Measurements from ENCODE around the gene ACBD6.

Gene ACBD6

GRCh38 chr1:180271272-180272255 lies 230.8 kb downstream of the ACBD6 start:
- Histone ChIP-seq H3K36me3 (ENCODE audit: insufficient read depth, low read length) (peaks cover 17% of the 10 kb centered on the region; the same call in 1 of the 2 replicates), H3K27me3 (ENCODE audit: insufficient read depth, low read length) (no peaks in the 10 kb centered on the region), H3K4me3 (ENCODE audit: low read depth, low read length) (no peak overlapping the region), H2AFZ (ENCODE audit: low read length, unreplicated experiment) (no peak overlapping the region), H3K27ac (ENCODE audit: low read depth, low read length) (no peak overlapping the region), H3K79me2 (ENCODE audit: control insufficient read depth, insufficient read depth, low read length, unreplicated experiment) (no peaks in the 10 kb centered on the region), H3K4me1 (ENCODE audit: control insufficient read depth, insufficient read depth, low read length, unreplicated experiment) (no peaks in the 10 kb centered on the region)

DNA sequence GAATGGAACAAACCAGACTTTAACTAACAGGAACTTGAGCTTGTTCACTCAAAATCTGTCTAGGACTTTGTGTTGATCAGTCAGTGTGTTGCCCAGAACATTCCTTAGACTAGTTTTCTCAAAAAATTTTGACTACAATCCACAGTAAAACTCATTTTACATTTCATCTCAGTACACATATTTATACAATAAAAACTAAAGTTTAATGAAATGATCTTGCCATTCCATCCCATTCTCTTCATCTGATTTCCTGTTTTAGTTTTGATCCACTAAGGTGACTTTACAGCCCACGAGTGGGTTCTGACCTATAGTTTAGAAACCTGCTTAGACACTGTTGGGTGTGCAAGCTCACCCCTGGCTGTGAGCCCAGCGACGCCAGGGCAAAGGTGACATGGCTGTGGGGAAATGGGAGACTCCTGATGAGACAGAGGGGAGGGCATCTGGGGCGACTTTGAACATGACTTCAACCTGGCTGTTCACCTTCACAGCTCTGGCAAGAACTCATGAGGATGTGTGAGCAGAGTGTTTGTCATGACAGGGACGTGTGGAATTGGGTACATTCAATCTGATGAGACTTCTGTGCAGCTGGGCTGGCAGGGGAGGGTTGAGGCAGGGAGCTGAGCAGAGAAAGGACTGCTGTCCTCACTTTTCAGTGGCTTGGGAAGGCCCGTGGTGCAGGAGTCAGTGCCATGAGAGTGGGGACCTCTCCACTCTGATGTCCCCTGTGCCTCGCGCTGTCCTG lies 231.7 kb downstream of the ACBD6 start:
- Histone ChIP-seq H3K4me3 (ENCODE audit: low read depth, low read length) (no peak overlapping the region), H3K36me3 (ENCODE audit: insufficient read depth, low read length) (peaks cover 17% of the 10 kb centered on the region; the same call in 1 of the 2 replicates), H3K4me1 (ENCODE audit: control insufficient read depth, insufficient read depth, low read length, unreplicated experiment) (no peaks in the 10 kb centered on the region), H2AFZ (ENCODE audit: low read length, unreplicated experiment) (no peak overlapping the region), H3K79me2 (ENCODE audit: control insufficient read depth, insufficient read depth, low read length, unreplicated experiment) (no peaks in the 10 kb centered on the region), H3K27ac (ENCODE audit: low read depth, low read length) (no peak overlapping the region), H3K27me3 (ENCODE audit: insufficient read depth, low read length) (no peaks in the 10 kb centered on the region)

DNA sequence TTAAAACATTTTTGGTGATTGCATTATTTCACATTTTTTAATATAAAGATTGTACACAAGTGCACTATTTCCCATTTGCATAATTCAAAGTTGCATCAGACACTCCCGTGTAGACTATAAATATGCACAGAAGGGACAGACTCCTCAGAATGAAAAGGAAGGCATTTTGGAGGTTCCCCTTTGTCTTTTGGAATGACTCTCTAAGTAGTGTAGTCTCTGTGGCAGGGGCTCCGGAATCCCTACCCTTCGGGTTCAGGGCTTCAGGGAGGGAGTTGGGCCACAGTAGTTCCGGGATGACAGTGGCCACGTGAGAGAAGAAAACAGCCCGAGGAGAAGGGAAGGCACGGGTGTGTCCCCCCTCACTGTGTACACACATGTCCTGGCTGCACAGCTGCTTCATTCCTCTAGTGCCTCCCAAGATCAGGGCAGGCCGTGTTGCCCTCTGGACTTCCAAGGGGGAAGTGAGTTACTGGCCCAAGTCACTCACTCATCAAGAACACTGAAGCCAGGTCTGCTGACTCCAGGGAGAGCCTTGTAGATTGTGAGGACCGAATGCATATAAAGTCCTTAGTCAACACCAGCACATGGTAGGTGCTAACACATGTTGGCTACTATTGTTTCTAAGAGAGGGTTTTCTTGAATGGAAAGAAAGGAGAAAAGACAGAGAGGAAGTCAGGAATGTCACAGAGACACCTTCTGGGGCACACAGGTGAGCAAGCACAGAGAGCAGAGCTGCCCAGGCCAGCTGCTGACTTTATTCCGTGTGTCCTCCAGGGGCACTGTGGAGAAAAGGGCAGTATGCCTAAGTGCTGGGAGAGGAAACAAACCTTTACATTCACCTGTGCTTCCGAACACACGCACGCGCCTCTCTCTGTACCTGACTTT lies 232.5 kb downstream of the ACBD6 start:
- H3K4me1 ChIP-seq (ENCODE audit: control insufficient read depth, insufficient read depth, low read length, unreplicated experiment): no peaks in the 10 kb centered on the region
- H3K36me3 ChIP-seq (ENCODE audit: insufficient read depth, low read length): peaks cover 11% of the 10 kb centered on the region; the same call in 1 of the 2 replicates
- H3K4me3 ChIP-seq (ENCODE audit: low read depth, low read length): no peak overlapping the region
- no peaks in the 10 kb centered on the region for H3K79me2 ChIP-seq (ENCODE audit: control insufficient read depth, insufficient read depth, low read length, unreplicated experiment)
- no peak overlapping the region for H3K27ac ChIP-seq (ENCODE audit: low read depth, low read length)
- no peak overlapping the region for H2AFZ ChIP-seq (ENCODE audit: low read length, unreplicated experiment)
- peaks cover 2% of the 10 kb centered on the region; the same call in 1 of the 2 replicates for H3K27me3 ChIP-seq (ENCODE audit: insufficient read depth, low read length)

DNA sequence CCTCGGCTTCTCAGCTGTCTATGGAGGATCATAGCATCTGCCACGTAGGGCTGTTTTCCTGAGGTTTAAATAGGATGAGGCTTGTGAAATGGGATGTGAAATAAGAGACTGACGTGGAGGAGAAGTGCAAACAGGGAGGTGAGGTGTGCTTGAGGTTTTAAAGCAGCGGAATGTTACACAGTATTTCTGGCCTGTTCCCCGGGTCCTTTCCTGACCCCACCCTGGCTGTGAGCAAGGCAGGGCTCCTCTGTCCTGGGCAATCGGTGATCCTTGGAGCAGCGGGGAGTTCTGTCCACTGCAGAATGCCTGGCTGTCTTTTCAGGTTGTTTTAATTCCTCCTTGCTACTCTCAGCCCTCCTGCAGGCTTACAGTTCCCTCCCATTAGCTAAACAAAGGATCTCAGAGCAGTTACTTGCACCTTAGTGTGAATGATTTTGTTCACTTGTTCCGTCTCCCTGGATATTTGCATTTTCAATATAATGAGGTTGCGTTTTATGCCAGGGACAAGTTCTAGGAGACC lies 233.8 kb downstream of the ACBD6 start:
- no peak overlapping the region for H3K4me3 ChIP-seq (ENCODE audit: low read depth, low read length)
- no peaks in the 10 kb centered on the region; the same call in 1 of the 2 replicates for H3K36me3 ChIP-seq (ENCODE audit: insufficient read depth, low read length)
- peaks cover 9% of the 10 kb centered on the region for H3K27me3 ChIP-seq (ENCODE audit: insufficient read depth, low read length)
- no peak overlapping the region for H3K27ac ChIP-seq (ENCODE audit: low read depth, low read length)
- H3K4me1 ChIP-seq (ENCODE audit: control insufficient read depth, insufficient read depth, low read length, unreplicated experiment): no peaks in the 10 kb centered on the region
- H3K79me2 ChIP-seq (ENCODE audit: control insufficient read depth, insufficient read depth, low read length, unreplicated experiment): no peaks in the 10 kb centered on the region
- no peak overlapping the region for H2AFZ ChIP-seq (ENCODE audit: low read length, unreplicated experiment)

- Histone ChIP-seq H3K27ac (ENCODE audit: low read depth, low read length) (no peak overlapping the region), H3K4me3 (ENCODE audit: low read depth, low read length) (no peak overlapping the region), H3K4me1 (ENCODE audit: control insufficient read depth, insufficient read depth, low read length, unreplicated experiment) (peaks cover under 1% of the 10 kb centered on the region)
Observed at GRCh38 chr1:180267761-180268555, 234.4 kb downstream of the ACBD6 start.

GRCh38 chr1:180267211-180267561 lies 235.2 kb downstream of the ACBD6 start:
- Histone ChIP-seq H2AFZ (ENCODE audit: low read length, unreplicated experiment) (no peak overlapping the region), H3K79me2 (ENCODE audit: control insufficient read depth, insufficient read depth, low read length, unreplicated experiment) (no peaks in the 10 kb centered on the region), H3K4me1 (ENCODE audit: control insufficient read depth, insufficient read depth, low read length, unreplicated experiment) (peaks cover 8% of the 10 kb centered on the region), H3K36me3 (ENCODE audit: insufficient read depth, low read length) (no peaks in the 10 kb centered on the region), H3K27ac (ENCODE audit: low read depth, low read length) (no peak overlapping the region), H3K27me3 (ENCODE audit: insufficient read depth, low read length) (peaks cover 11% of the 10 kb centered on the region), H3K4me3 (ENCODE audit: low read depth, low read length) (no peak overlapping the region)

More at GRCh38 chr1:180267761-180268555, 234.4 kb downstream of the ACBD6 start:
- Histone ChIP-seq H3K36me3 (ENCODE audit: insufficient read depth, low read length) (no peaks in the 10 kb centered on the region), H3K79me2 (ENCODE audit: control insufficient read depth, insufficient read depth, low read length, unreplicated experiment) (no peaks in the 10 kb centered on the region), H3K27me3 (ENCODE audit: insufficient read depth, low read length) (peaks cover 9% of the 10 kb centered on the region), H2AFZ (ENCODE audit: low read length, unreplicated experiment) (no peak overlapping the region)

DNA sequence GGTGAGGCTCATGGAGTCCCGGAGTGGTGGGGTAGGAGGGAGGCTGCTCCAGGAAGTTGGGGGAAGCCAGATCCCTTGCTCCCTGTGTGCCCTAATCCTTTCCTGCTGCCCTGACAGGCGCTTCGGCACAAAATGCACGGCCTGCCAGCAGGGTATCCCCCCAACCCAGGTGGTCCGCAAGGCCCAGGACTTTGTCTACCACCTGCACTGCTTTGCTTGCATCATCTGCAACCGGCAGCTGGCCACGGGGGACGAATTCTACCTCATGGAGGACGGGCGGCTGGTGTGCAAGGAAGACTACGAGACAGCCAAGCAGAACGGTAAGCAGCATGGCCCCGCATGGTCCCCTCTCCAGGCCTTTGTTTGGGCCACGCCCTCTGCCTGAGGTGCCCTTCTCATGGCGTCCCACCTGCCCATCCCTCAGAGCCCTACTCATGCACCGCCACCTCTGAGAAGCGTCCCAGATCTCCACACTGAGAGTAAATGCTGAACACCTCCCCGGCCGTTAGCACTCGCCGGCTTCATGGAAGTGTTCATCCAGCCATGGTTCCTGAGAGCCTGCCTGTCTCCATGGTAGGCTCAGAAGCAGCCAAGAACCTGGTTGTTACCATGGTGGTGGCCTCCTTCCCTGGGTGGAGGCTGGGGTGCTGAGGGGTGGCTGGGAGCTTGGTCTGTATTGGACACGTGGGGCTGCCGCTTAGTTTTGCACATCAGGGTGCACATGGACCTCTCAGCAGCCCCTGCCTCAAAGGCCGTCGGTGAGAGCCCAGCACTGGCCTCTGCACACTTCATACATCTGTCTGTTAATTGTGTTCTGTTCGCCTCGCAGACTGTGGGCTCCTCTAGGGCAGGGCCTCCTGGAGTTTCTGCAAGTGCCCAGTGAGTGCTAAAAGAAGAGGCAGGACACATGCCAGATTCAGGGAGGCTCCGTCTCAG lies 235.8 kb downstream of the ACBD6 start:
- Histone ChIP-seq H3K79me2 (ENCODE audit: control insufficient read depth, insufficient read depth, low read length, unreplicated experiment) (no peaks in the 10 kb centered on the region), H3K27ac (ENCODE audit: low read depth, low read length) (no peak overlapping the region), H3K4me3 (ENCODE audit: low read depth, low read length) (no peak overlapping the region), H3K36me3 (ENCODE audit: insufficient read depth, low read length) (no peaks in the 10 kb centered on the region), H3K27me3 (ENCODE audit: insufficient read depth, low read length) (peaks cover 14% of the 10 kb centered on the region), H3K4me1 (ENCODE audit: control insufficient read depth, insufficient read depth, low read length, unreplicated experiment) (peaks cover 8% of the 10 kb centered on the region), H2AFZ (ENCODE audit: low read length, unreplicated experiment) (no peak overlapping the region)

- Histone ChIP-seq H2AFZ (ENCODE audit: low read length, unreplicated experiment) (no peak overlapping the region), H3K36me3 (ENCODE audit: insufficient read depth, low read length) (no peaks in the 10 kb centered on the region), H3K4me3 (ENCODE audit: low read depth, low read length) (no peak overlapping the region), H3K79me2 (ENCODE audit: control insufficient read depth, insufficient read depth, low read length, unreplicated experiment) (no peaks in the 10 kb centered on the region), H3K27ac (ENCODE audit: low read depth, low read length) (no peak overlapping the region), H3K4me1 (ENCODE audit: control insufficient read depth, insufficient read depth, low read length, unreplicated experiment) (peaks cover 8% of the 10 kb centered on the region), H3K27me3 (ENCODE audit: insufficient read depth, low read length) (peaks cover 14% of the 10 kb centered on the region)
Observed at GRCh38 chr1:180265871-180266270, 236.5 kb downstream of the ACBD6 start.

DNA sequence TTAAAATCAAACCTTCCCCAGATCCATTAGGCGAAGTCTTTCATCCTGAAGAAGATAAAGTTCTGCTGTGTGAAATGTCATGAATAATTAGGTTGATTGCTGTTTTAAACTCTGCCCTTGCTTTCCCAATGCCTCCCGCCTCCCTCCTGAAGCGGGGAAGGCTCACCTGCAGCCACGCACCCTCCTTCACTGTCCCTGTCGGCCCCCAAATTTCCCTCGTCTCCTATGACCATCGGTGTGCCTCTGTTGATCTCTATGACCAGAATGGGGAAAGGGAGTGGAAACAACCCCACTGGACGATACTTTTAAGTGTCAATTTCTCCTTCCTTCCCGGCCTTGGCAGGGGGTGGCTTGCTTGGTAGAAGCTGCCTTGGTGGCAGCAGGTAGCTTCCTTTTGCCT lies 237.2 kb downstream of the ACBD6 start:
- no peaks in the 10 kb centered on the region for H3K36me3 ChIP-seq (ENCODE audit: insufficient read depth, low read length)
- H3K27me3 ChIP-seq (ENCODE audit: insufficient read depth, low read length): peaks cover 20% of the 10 kb centered on the region
- no peak overlapping the region for H3K4me3 ChIP-seq (ENCODE audit: low read depth, low read length)
- no peak overlapping the region for H3K27ac ChIP-seq (ENCODE audit: low read depth, low read length)
- H3K4me1 ChIP-seq (ENCODE audit: control insufficient read depth, insufficient read depth, low read length, unreplicated experiment): peaks cover 8% of the 10 kb centered on the region
- no peak overlapping the region for H2AFZ ChIP-seq (ENCODE audit: low read length, unreplicated experiment)
- H3K79me2 ChIP-seq (ENCODE audit: control insufficient read depth, insufficient read depth, low read length, unreplicated experiment): no peaks in the 10 kb centered on the region
